ENCODE measurements around the gene EXOSC6.
"Not testable (repeated sequence)": the region's sequence is repeated elsewhere in the genome, so short reads cannot be mapped to it uniquely, and the experiment has no call there.

EXOSC6 gene

GRCh38 chr16:70251629-70252354, at the start of gene EXOSC6:
TSS of gene EXOSC6 (minus strand) at chr16:70251940. CDS start at chr16:70251900, 40 bp downstream.
- DNase-seq = peak; percentile 72 to 93

- no peak for DNase-seq
These were observed 49.4 kb upstream of the EXOSC6 start for GRCh38 chr16:70301121-70301520.

GRCh38 chr16:70298988-70299938, 47.5 kb upstream of the EXOSC6 start, which contains the start of gene DDX19B:
TSS of gene DDX19B (plus strand) at chr16:70299186. CDS start at chr16:70299298, 112 bp downstream.
- DNase-seq = peak; percentile 33 to 73

GRCh38 chr16:70295634-70296033, 43.9 kb upstream of the EXOSC6 start:
- DNase-seq = no peak

- DNase-seq = no peak
These were observed 42.8 kb upstream of the EXOSC6 start for GRCh38 chr16:70294385-70295025.

- not testable (repeated sequence) for DNase-seq
These were observed 40.4 kb upstream of the EXOSC6 start for GRCh38 chr16:70292148-70292547.

- DNase-seq = no peak
These were observed 39.3 kb upstream of the EXOSC6 start for GRCh38 chr16:70290949-70291519.

- peak; percentile 95 to 98 for DNase-seq
These were observed 37.7 kb upstream of the EXOSC6 start, which contains the start of gene AARS1 for GRCh38 chr16:70289229-70290094. TSS of gene AARS1 (minus strand) at chr16:70289506. CDS start at chr16:70282763, 6,743 bp downstream.

GRCh38 chr16:70287304-70287971, 35.7 kb upstream of the EXOSC6 start:
- DNase-seq = peak in 1 of 2 experiments; percentile 3

- DNase-seq = no peak
These were observed 24.7 kb upstream of the EXOSC6 start for GRCh38 chr16:70276392-70276791.

GRCh38 chr16:70271696-70272095, 20.0 kb upstream of the EXOSC6 start:
- no peak for DNase-seq

GRCh38 chr16:70270176-70270575, 18.4 kb upstream of the EXOSC6 start:
- DNase-seq = no peak

GRCh38 chr16:70269471-70269870, 17.7 kb upstream of the EXOSC6 start:
- DNase-seq = no peak

GRCh38 chr16:70267922-70268321, 16.2 kb upstream of the EXOSC6 start:
- not testable (repeated sequence) for DNase-seq

GRCh38 chr16:70267516-70267915, 15.8 kb upstream of the EXOSC6 start:
- DNase-seq = peak in 1 of 2 experiments; percentile 40

- peak in 1 of 2 experiments; percentile 5 for DNase-seq
These were observed 8.2 kb upstream of the EXOSC6 start for GRCh38 chr16:70259903-70260302.

- DNase-seq = no peak
These were observed 7.2 kb upstream of the EXOSC6 start for GRCh38 chr16:70258946-70259345.

- DNase-seq = no peak
These were observed 6.3 kb upstream of the EXOSC6 start for GRCh38 chr16:70258065-70258464.

- DNase-seq = no peak
These were observed 5.7 kb upstream of the EXOSC6 start for GRCh38 chr16:70257391-70257790.

- DNase-seq = no peak
These were observed 3.8 kb upstream of the EXOSC6 start for GRCh38 chr16:70255574-70255973.

- no peak for DNase-seq
These were observed 3.2 kb upstream of the EXOSC6 start for GRCh38 chr16:70254965-70255286.

All from NCI-H526 (cell line).